B cell (primary cell): ENCODE data around the gene CFAP65. TPM values are rescaled to one million over a fixed set of nuclear protein-coding genes. Genes with fewer than 3 reads are reported as not detected.

Experiments
- ATAC-seq: fragments of 200-7000 bp; cut with Tn5 transposase; one replicate; pipeline ENCODE4 v1.10.0; 2021; ENCODE audit warnings: low read depth, mild to moderate bottlenecking, moderate number of reproducible peaks, moderate library complexity
- CTCF ChIA-PET: fragments of 350-600 bp; sonication (Branson Sonifier 250); formaldehyde crosslinking; loops from one replicate; lab custom pipeline; 2021; ENCODE audit warnings: antibody characterized with exemption, inconsistent platforms; lab: Charles Lee
- POLR2A ChIA-PET: fragments of 350-600 bp; sonication (Branson Sonifier 250); formaldehyde crosslinking; loops from one replicate; lab custom pipeline; 2021; ENCODE audit warnings: antibody characterized with exemption; lab: Charles Lee
- DNase-seq: peaks from one replicate; pipeline ENCODE4 v3.0.0; 2013
- H2AFZ ChIP-seq: 2 replicates; pipeline ENCODE4 v1.6.1; 2012; ENCODE audit warnings: mild to moderate bottlenecking, low read depth, low read length; ENCODE audit not compliant: insufficient read depth, poor library complexity, severe bottlenecking
- H3K27ac ChIP-seq, 2 donors: 1 replicate in 1 of 2; 2 replicates in 1 of 2; pipeline ENCODE4 v1.5.1; 2012 to 2013; ENCODE audit warnings: low read length in 2 of 2, mild to moderate bottlenecking in 2 of 2, moderate library complexity in 1 of 2
- H3K27me3 ChIP-seq, 4 experiments: fragments of 200-600 bp in 1 of 4; sonication (generic) in 1 of 4; replicated peaks in 1 of 4; 1 replicate in 2 of 4; 2 replicates in 2 of 4; pipeline versions ENCODE4 v1.6.1 to v1.7.0; 2013 to 2016; ENCODE audit warnings: low read length in 3 of 4, mild to moderate bottlenecking in 2 of 4, mixed read lengths in 1 of 4, moderate library complexity in 1 of 4; ENCODE audit not compliant: insufficient read depth in 4 of 4, control insufficient read depth in 3 of 4; ENCODE audit errors: control extremely low read depth in 1 of 4
- H3K36me3 ChIP-seq, 2 experiments: replicated peaks in 1 of 2; 1 replicate in 1 of 2; 2 replicates in 1 of 2; pipeline versions ENCODE4 v1.6.1 to v1.7.1; 2013; ENCODE audit warnings: low read length in 1 of 2; ENCODE audit not compliant: insufficient read depth in 2 of 2, control insufficient read depth in 1 of 2; ENCODE audit errors: control extremely low read depth in 1 of 2, extremely low read depth in 1 of 2
- H3K4me1 ChIP-seq, 2 donors: fragments of 200-600 bp in 1 of 2; sonication (generic) in 1 of 2; 1 replicate in 1 of 2; 2 replicates in 1 of 2; pipeline versions ENCODE4 v1.5.1 to v1.6.1; 2013 to 2017; ENCODE audit warnings: low read length in 2 of 2; ENCODE audit not compliant: control insufficient read depth in 2 of 2, insufficient read depth in 2 of 2
- H3K4me2 ChIP-seq: replicated peaks from 2 replicates; pipeline ENCODE3; 2012; ENCODE audit warnings: mild to moderate bottlenecking, low read depth, low read length; ENCODE audit not compliant: poor library complexity, severe bottlenecking
- H3K4me3 ChIP-seq, 5 experiments: fragments of 200-600 bp in 1 of 5; sonication (generic) in 1 of 5; 1 replicate in 3 of 5; 2 replicates in 2 of 5; pipeline versions ENCODE4 v1.5.1 to v1.7.0; 2011 to 2016; ENCODE audit warnings: low read length in 4 of 5, mild to moderate bottlenecking in 4 of 5, low read depth in 2 of 5, control low read depth in 1 of 5, moderate library complexity in 1 of 5; ENCODE audit not compliant: insufficient read depth in 1 of 5; ENCODE audit errors: control extremely low read depth in 1 of 5, extremely low read depth in 1 of 5
- H3K79me2 ChIP-seq: fragments of 200-600 bp; sonication (generic); one replicate; pipeline ENCODE4 v1.6.0; 2016; ENCODE audit warnings: low read length; ENCODE audit not compliant: control insufficient read depth, insufficient read depth
- H3K9ac ChIP-seq: fragments of 200-600 bp; sonication (generic); 2 replicates; pipeline ENCODE4 v1.6.1; 2017; ENCODE audit warnings: mild to moderate bottlenecking, low read length, moderate library complexity
- H3K9me3 ChIP-seq, 3 donors: one replicate each; pipeline versions ENCODE4 v1.6.1 to v1.7.1; 2013; ENCODE audit warnings: low read length in 2 of 3; ENCODE audit not compliant: control insufficient read depth in 2 of 3, insufficient read depth in 1 of 3; ENCODE audit errors: control extremely low read depth in 1 of 3
- H4K20me1 ChIP-seq: 2 replicates; pipeline ENCODE4 v1.6.0; 2012; ENCODE audit warnings: mild to moderate bottlenecking, low read length; ENCODE audit not compliant: insufficient read depth, control insufficient read depth, poor library complexity, severe bottlenecking
- H3K27ac Mint-ChIP-seq: one replicate; pipeline ENCODE4 v1.8.0; 2021; ENCODE audit warnings: mixed read lengths
- H3K27me3 Mint-ChIP-seq: one replicate; pipeline ENCODE4 v1.8.0; 2021; ENCODE audit warnings: mixed read lengths
- H3K4me1 Mint-ChIP-seq: one replicate; pipeline ENCODE4 v1.8.0; 2021; ENCODE audit warnings: mixed read lengths
- H3K4me3 Mint-ChIP-seq: one replicate; pipeline ENCODE4 v1.8.0; 2021; ENCODE audit warnings: mixed read lengths
- H3K9me3 Mint-ChIP-seq: one replicate; pipeline ENCODE4 v1.8.0; 2022; ENCODE audit warnings: mixed read lengths; ENCODE audit not compliant: insufficient read depth
- EZH2 ChIP-seq: IDR thresholded peaks from 2 replicates; pipeline ENCODE4 v1.6.1; 2012; ENCODE audit warnings: borderline replicate concordance, low read depth, mild to moderate bottlenecking, moderate library complexity, low read length; ENCODE audit not compliant: insufficient read depth, poor library complexity, severe bottlenecking
- WGBS: methylation state at CpG from one replicate; pipeline ENCODE4 v1.1.5; 2013; ENCODE audit warnings: missing lambda C conversion rate; ENCODE audit not compliant: insufficient coverage; 5-methylcytosine and 5-hydroxymethylcytosine counted together
- intact Hi-C: fragments of 100-400 bp; cut with micrococcal nuclease; formaldehyde crosslinking; loops from one replicate; pipeline ENCODE4 v1.10.0; 2022
- polyA plus RNA-seq: library from polyadenylated mRNA; depleted of rRNA; stranded (reverse); fragments of >200 nt; gene quantifications from 2 replicates; pipeline ENCODE4 v1.2.3, GENCODE V29; 2012
- total RNA-seq, 2 donors: library from RNA; stranded (reverse); fragments of 120-200 nt in 1 of 2; gene quantifications; 1 replicate in 1 of 2; 2 replicates in 1 of 2; pipeline versions ENCODE4 v1.2.3 to v1.2.4, GENCODE V29; 2013 to 2022
- TF ChIP-seq, protein P1 (sequence below): fragments of 200-600 bp; IDR thresholded peaks from one replicate; pipeline ENCODE4 v1.8.0; 2022; ENCODE audit warnings: antibody characterized with exemption, mild to moderate bottlenecking

Gene CFAP65
- total and polyA plus RNA-seq, 2 donors (not counting 1 experiment from before 2014, with no cell fraction given): not detected

GRCh38 chr2:219001100-219001576 is 40.2 kb downstream of the CFAP65 start:
- Mint-ChIP-seq H3K4me1 (peaks cover 24% of the 10 kb centered on the region), H3K4me3 (peak overlapping the region; percentile 49), H3K9me3 (no peaks in the 10 kb centered on the region), H3K27ac (no peak overlapping the region), H3K27me3 (peaks cover 59% of the 10 kb centered on the region)
- ATAC-seq (no peak), DNase-seq (no peak)
- ChIA-PET CTCF (interaction anchor here (1.3 kb wide), 1 partner anchor 21 kb away, joined by 4 read pairs; no protein-coding TSS in a partner anchor), POLR2A (no interaction called here)
- Histone ChIP-seq H3K27me3 (peaks cover 0 to 85% (median 41%) of the 10 kb centered on the region in 4 experiments), H3K27ac (no peak overlapping the region), H2AFZ (peak overlapping the region; percentile 56), H3K9ac (peak overlapping the region; percentile 42), H3K4me2 (peak overlapping the region; percentile 76), H3K9me3 (peaks cover 0 to 26% (median 0%) of the 10 kb centered on the region in 3 donors), H3K4me1 (peaks cover 28 to 41% of the 10 kb centered on the region in 2 donors), H3K79me2 (no peaks in the 10 kb centered on the region), H3K4me3 (peak overlapping the region in 2 of 5 experiments; percentile 17 to 35), H3K36me3 (no peaks in the 10 kb centered on the region), H4K20me1 (no peaks in the 10 kb centered on the region)
- intact Hi-C loops: no loop called here
- no peak for TF ChIP-seq EZH2
- TF ChIP-seq, protein P1, sequence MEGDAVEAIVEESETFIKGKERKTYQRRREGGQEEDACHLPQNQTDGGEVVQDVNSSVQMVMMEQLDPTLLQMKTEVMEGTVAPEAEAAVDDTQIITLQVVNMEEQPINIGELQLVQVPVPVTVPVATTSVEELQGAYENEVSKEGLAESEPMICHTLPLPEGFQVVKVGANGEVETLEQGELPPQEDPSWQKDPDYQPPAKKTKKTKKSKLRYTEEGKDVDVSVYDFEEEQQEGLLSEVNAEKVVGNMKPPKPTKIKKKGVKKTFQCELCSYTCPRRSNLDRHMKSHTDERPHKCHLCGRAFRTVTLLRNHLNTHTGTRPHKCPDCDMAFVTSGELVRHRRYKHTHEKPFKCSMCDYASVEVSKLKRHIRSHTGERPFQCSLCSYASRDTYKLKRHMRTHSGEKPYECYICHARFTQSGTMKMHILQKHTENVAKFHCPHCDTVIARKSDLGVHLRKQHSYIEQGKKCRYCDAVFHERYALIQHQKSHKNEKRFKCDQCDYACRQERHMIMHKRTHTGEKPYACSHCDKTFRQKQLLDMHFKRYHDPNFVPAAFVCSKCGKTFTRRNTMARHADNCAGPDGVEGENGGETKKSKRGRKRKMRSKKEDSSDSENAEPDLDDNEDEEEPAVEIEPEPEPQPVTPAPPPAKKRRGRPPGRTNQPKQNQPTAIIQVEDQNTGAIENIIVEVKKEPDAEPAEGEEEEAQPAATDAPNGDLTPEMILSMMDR: no peak
- WGBS: 5% methylated on average over 25 of the region's 26 CpGs

GRCh38 chr2:219000569-219000960 is 40.8 kb downstream of the CFAP65 start:
- CTCF ChIA-PET: no interaction called here
- Mint-ChIP-seq H3K4me1 (peaks cover 27% of the 10 kb centered on the region), H3K27ac (no peak overlapping the region), H3K4me3 (no peak overlapping the region), H3K9me3 (no peaks in the 10 kb centered on the region), H3K27me3 (peaks cover 61% of the 10 kb centered on the region)
- TF ChIP-seq, protein P1: no peak
- TF ChIP-seq EZH2: no peak
- Histone ChIP-seq H2AFZ (no peak overlapping the region), H3K9me3 (peaks cover 0 to 29% (median 0%) of the 10 kb centered on the region in 3 donors), H3K4me1 (peaks cover 34 to 47% of the 10 kb centered on the region in 2 donors), H4K20me1 (no peaks in the 10 kb centered on the region), H3K4me2 (no peak overlapping the region), H3K27me3 (peaks cover 0 to 86% (median 46%) of the 10 kb centered on the region in 4 experiments), H3K79me2 (no peaks in the 10 kb centered on the region), H3K4me3 (no peak overlapping the region), H3K9ac (no peak overlapping the region), H3K36me3 (no peaks in the 10 kb centered on the region), H3K27ac (no peak overlapping the region)
- ATAC-seq: no peak
- peak; percentile 18 for DNase-seq
- WGBS: 0% methylated on average over 1 of the region's 8 CpGs
- POLR2A ChIA-PET: no interaction called here
- intact Hi-C loops: no loop called here
